ENCODE results near the gene BCLAF3. TPM values are rescaled to one million over a fixed set of nuclear protein-coding genes. Genes with fewer than 3 reads are reported as not detected.

Gene BCLAF3
- total and polyA plus RNA-seq, 3 donors from 2014 or later = 5.7 to 10.7 (median 7.7) TPM

DNA sequence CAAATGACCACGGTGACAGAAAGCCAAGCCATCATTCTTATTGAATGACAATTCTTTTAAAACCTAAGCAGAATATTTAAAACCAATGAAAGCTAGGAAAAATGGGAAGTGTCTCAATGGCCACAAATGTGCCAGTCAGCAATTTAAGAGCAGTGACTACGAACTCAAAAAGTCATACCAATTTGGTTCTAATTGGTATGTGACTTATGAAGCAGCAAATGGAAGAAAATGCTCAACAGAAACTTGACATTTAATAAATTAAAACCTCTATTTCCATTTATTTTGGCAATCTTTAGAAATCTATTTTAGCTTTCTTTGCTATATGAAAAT, 25.7 kb upstream of the BCLAF3 start:
- H3K27me3 ChIP-seq = no peaks in the 10 kb centered on the region
- TF ChIP-seq CTCF (IDR thresholded peaks at IDR 0.05) (no peak), POLR2A (IDR thresholded peaks at IDR 0.05) (no peak)
- 85 to 95% methylated on average over 2 of the region's 2 CpGs for WGBS, 2 donors
- no peak for DNase-seq
- H3K27ac ChIP-seq = no peak overlapping the region
- no peak overlapping the region for H3K4me3 ChIP-seq
- H3K9me3 ChIP-seq = no peaks in the 10 kb centered on the region
- no peaks in the 10 kb centered on the region for H3K36me3 ChIP-seq (ENCODE audit: low read depth, missing control alignments)
- no peaks in the 10 kb centered on the region for H3K4me1 ChIP-seq
- intact Hi-C loops (cut with DNase I; ENCODE audit: low total_unique reads) = no loop called here

GRCh38 chrX:20015945-20016615, 25.2 kb upstream of the BCLAF3 start:
- Histone ChIP-seq H3K27ac (no peak overlapping the region), H3K4me1 (no peaks in the 10 kb centered on the region), H3K36me3 (ENCODE audit: low read depth, missing control alignments) (no peaks in the 10 kb centered on the region), H3K9me3 (no peaks in the 10 kb centered on the region), H3K27me3 (no peaks in the 10 kb centered on the region), H3K4me3 (no peak overlapping the region)
- no peak for TF ChIP-seq CTCF (IDR thresholded peaks at IDR 0.05)
- no peak for TF ChIP-seq POLR2A (IDR thresholded peaks at IDR 0.05)
- intact Hi-C loops (cut with DNase I; ENCODE audit: low total_unique reads) = no loop called here
- 88 to 91% methylated on average over 8 to 9 of the region's 9 CpGs for WGBS, 2 donors
- DNase-seq = no peak

GRCh38 chrX:20015422-20015821, 24.6 kb upstream of the BCLAF3 start:
- Histone ChIP-seq H3K27me3 (no peaks in the 10 kb centered on the region), H3K4me3 (no peak overlapping the region), H3K9me3 (no peaks in the 10 kb centered on the region), H3K36me3 (ENCODE audit: low read depth, missing control alignments) (no peaks in the 10 kb centered on the region), H3K4me1 (no peaks in the 10 kb centered on the region), H3K27ac (no peak overlapping the region)
- no peak for DNase-seq
- intact Hi-C loops (cut with DNase I; ENCODE audit: low total_unique reads) = no loop called here
- 75 to 86% methylated on average over 1 of the region's 1 CpG for WGBS, 2 donors
- TF ChIP-seq CTCF (IDR thresholded peaks at IDR 0.05) (no peak), POLR2A (IDR thresholded peaks at IDR 0.05) (no peak)

DNA sequence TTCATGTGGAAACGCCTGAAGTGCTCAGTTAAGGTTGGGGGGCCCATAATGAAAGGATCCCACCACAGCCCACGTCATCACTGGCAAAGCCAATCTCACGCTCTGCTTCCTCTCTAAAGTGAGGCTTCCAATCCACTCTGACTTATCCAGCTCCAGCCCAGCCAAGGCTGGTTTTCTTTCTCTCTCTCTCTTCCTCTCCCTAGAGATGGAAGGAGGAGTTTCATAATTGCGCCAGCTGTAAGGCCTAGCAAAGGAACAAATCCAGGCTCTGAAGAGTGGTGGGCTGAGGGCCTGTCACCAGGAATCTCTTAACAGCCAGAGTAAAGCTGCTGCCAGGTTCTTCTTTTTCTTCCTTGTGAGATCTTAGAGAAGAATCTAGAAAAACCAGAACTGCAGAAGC, 20.7 kb upstream of the BCLAF3 start:
- TF ChIP-seq POLR2A (IDR thresholded peaks at IDR 0.05) (no peak), CTCF (IDR thresholded peaks at IDR 0.05) (no peak)
- WGBS, 2 donors = 51 to 85% methylated on average over 4 of the region's 4 CpGs
- no peaks in the 10 kb centered on the region for H3K9me3 ChIP-seq
- no peak for DNase-seq
- H3K4me1 ChIP-seq = no peaks in the 10 kb centered on the region
- no peaks in the 10 kb centered on the region for H3K27me3 ChIP-seq
- intact Hi-C loops (cut with DNase I; ENCODE audit: low total_unique reads) = no loop called here
- no peak overlapping the region for H3K4me3 ChIP-seq
- no peaks in the 10 kb centered on the region for H3K36me3 ChIP-seq (ENCODE audit: low read depth, missing control alignments)
- H3K27ac ChIP-seq = no peak overlapping the region

GRCh38 chrX:20007962-20008622, 17.2 kb upstream of the BCLAF3 start:
- 78 to 87% methylated on average over 7 of the region's 7 CpGs for WGBS, 2 donors
- Histone ChIP-seq H3K4me1 (no peaks in the 10 kb centered on the region), H3K9me3 (no peaks in the 10 kb centered on the region), H3K4me3 (no peak overlapping the region), H3K36me3 (ENCODE audit: low read depth, missing control alignments) (no peaks in the 10 kb centered on the region), H3K27ac (no peak overlapping the region), H3K27me3 (no peaks in the 10 kb centered on the region)
- intact Hi-C loops (cut with DNase I; ENCODE audit: low total_unique reads) = no loop called here
- no peak for DNase-seq
- TF ChIP-seq CTCF (IDR thresholded peaks at IDR 0.05) (no peak), POLR2A (IDR thresholded peaks at IDR 0.05) (no peak)
